Kidney epithelial cell (primary cell): ENCODE data around the gene PCCA. TPM values are rescaled to one million over a fixed set of nuclear protein-coding genes. Genes with fewer than 3 reads are reported as not detected.
"Not testable (repeated sequence)": the region's sequence is repeated elsewhere in the genome, so short reads cannot be mapped to it uniquely, and the experiment has no call there.

Experiments used
- DNase-seq: peaks from one replicate; pipeline ENCODE4 v3.0.0-alpha.2; 2010; ENCODE audit warnings: low read depth
- H3K27me3 ChIP-seq: 2 replicates; pipeline ENCODE4 v1.6.0; 2011; ENCODE audit warnings: low read length; ENCODE audit not compliant: control insufficient read depth, insufficient read depth
- H3K36me3 ChIP-seq: 2 replicates; pipeline ENCODE4 v1.5.1; 2011; ENCODE audit warnings: low read length; ENCODE audit not compliant: control insufficient read depth, insufficient read depth
- H3K4me3 ChIP-seq: 2 replicates; pipeline ENCODE4 v1.5.1; 2011; ENCODE audit warnings: low read depth, mild to moderate bottlenecking, control low read depth, low read length
- CTCF ChIP-seq: IDR thresholded peaks from 2 replicates; pipeline ENCODE4 v1.5.1; 2011; ENCODE audit warnings: mild to moderate bottlenecking, moderate library complexity, low read length, control low read depth, inconsistent platforms; ENCODE audit not compliant: insufficient read depth, poor library complexity, severe bottlenecking
- total RNA-seq: library from RNA; depleted of rRNA; stranded (reverse); fragments of >200 nt; gene quantifications from 2 replicates; pipeline ENCODE4 v1.2.3, GENCODE V29; 2015

Gene PCCA
- total RNA-seq, 1 donor from 2014 or later, result 15.7 TPM

DNA sequence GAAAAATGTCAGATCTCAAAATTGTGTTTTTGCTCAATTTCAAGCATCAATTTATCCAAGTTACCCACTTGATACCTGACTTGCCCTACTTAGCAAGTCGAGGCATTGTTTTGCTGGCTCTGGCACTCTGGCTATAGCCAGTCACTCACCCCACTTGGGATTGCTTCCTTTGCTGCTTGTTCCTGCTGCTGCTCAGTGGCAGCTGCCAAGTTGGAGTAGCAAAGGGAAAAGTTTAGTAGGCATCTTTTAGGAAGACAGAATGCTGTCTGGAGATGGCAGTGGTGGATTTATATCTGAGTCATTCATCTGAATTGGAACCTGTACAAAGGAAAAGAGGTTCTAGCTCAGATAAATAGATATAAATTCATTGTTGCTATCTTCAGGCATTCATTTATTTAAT lies 41.2 kb downstream of the PCCA start:
- TF ChIP-seq CTCF, result no peak
- Histone ChIP-seq H3K27me3 (no peaks in the 10 kb centered on the region), H3K4me3 (no peak overlapping the region), H3K36me3 (no peaks in the 10 kb centered on the region)
- DNase-seq, result no peak

DNA sequence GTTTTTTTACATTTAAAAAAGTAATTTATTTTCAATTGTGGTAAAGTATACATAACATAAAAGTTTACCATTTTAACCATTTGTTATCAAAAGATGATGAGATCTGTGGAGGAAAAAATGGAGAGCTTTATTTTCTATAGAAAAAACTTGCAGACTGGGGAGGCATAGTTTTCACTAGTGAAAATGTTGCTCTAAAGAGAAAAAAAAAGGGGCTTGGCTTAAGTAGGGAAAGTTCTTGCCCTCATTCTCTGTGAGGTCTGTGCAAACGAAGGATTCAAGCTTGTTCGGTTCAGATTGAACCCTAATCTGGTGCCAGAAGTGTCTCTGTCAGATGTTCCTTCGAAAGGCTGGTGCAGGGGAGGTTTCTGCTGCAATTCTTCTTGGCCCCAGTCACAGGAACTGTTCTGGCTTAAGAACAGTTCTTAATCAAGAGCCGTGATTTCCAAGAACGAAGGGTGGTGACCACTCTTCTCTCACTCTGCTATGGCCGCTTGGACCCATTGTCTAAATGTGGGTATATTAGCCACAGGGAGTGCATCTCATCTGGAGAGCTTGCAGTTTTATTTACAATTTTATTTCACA lies 42.1 kb downstream of the PCCA start:
- no peak for TF ChIP-seq CTCF
- H3K27me3 ChIP-seq, result no peaks in the 10 kb centered on the region
- DNase-seq, result no peak
- H3K36me3 ChIP-seq, result no peaks in the 10 kb centered on the region
- no peak overlapping the region for H3K4me3 ChIP-seq

DNA sequence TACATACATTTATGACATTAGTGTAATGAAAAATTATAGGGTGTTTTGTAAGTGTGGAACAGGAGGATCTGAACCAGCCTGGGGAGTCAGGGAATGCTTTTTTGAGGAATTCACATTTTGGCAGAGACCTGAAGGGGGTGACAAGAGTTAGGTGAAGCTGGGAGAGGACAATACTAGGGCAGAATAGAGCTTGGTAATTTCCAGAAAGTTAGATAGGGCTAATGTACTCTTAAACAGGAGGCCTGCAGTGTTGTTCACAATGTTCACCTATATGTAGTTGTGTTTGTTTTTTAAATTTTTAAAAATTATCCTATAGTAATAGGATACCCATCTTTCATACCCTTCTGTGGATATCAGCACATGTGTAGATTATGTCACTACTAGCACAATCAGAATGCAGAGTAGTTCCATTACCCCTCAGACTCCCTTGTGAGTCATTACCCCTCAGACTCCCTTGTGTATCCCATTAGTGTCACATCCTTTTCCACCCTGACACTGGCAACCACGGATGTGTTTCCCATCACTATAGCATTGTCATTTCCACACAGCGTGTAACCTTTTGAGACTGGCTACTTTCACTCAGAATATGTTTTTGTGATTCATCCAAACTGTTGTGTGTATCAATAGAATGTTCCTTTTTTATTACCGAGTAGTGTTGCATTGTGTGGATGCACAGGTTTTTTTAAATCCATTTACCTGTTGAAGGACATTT lies 43.1 kb downstream of the PCCA start:
- no peaks in the 10 kb centered on the region for H3K36me3 ChIP-seq
- DNase-seq, result peak; percentile 88
- no peak overlapping the region for H3K4me3 ChIP-seq
- no peak for TF ChIP-seq CTCF
- no peaks in the 10 kb centered on the region for H3K27me3 ChIP-seq

GRCh38 chr13:100138859-100139491 lies 50.1 kb downstream of the PCCA start:
- TF ChIP-seq CTCF, result no peak
- no peaks in the 10 kb centered on the region for H3K36me3 ChIP-seq
- H3K27me3 ChIP-seq, result no peaks in the 10 kb centered on the region
- H3K4me3 ChIP-seq, result no peak overlapping the region
- no peak for DNase-seq

GRCh38 chr13:100139817-100140216 lies 50.9 kb downstream of the PCCA start:
- no peak for DNase-seq
- H3K27me3 ChIP-seq, result no peaks in the 10 kb centered on the region
- no peak overlapping the region for H3K4me3 ChIP-seq
- no peak for TF ChIP-seq CTCF
- H3K36me3 ChIP-seq, result no peaks in the 10 kb centered on the region

DNA sequence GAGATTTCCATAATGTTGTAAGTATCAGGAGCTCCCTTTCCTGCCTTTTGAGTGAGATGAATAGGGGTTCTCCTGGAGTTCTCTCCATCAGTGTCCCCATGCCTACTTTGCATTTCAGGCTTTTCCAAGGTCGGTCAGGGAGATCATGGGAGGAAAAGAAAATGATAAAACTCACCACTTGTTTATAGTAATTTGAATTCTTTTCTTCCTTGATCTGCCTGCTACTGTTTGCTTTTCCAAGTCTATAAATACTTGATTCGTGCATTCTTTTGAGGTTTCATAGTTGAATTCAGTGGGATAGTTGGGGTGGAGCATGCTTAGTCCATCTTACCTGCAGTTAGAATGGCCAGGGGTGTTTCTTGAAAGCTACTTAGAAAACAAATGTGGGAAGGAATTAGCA lies 51.5 kb downstream of the PCCA start:
- Histone ChIP-seq H3K4me3 (no peak overlapping the region), H3K36me3 (no peaks in the 10 kb centered on the region), H3K27me3 (no peaks in the 10 kb centered on the region)
- no peak for DNase-seq
- TF ChIP-seq CTCF, result no peak

GRCh38 chr13:100141461-100141961 lies 52.6 kb downstream of the PCCA start:
- not testable (repeated sequence) for H3K4me3 ChIP-seq, DNase-seq, H3K36me3 ChIP-seq, H3K27me3 ChIP-seq
